ES-I3 (cell line): ENCODE results near the gene DNAH5.

Source experiments
- H3K36me3 ChIP-seq: 2 replicates; pipeline ENCODE4 v1.6.1; 2013; ENCODE audit warnings: mild to moderate bottlenecking, low read length, control low read depth, moderate library complexity; ENCODE audit not compliant: insufficient read depth
- H3K4me1 ChIP-seq: 2 replicates; pipeline ENCODE4 v1.6.1; 2013; ENCODE audit warnings: mild to moderate bottlenecking, control low read depth, low read length; ENCODE audit not compliant: insufficient read depth
- H3K9ac ChIP-seq: 2 replicates; pipeline ENCODE4 v1.6.1; 2013; ENCODE audit warnings: low read depth, mild to moderate bottlenecking, low read length, moderate library complexity
- H3K9me3 ChIP-seq: 2 replicates; pipeline ENCODE4 v1.6.1; 2013; ENCODE audit warnings: mild to moderate bottlenecking, low read length, moderate library complexity; ENCODE audit not compliant: control insufficient read depth, insufficient read depth

The DNAH5 gene

GRCh38 chr5:13749766-13750165 lies 194.7 kb downstream of the DNAH5 start:
- H3K9ac ChIP-seq, result no peak overlapping the region
- H3K4me1 ChIP-seq, result peaks cover 11% of the 10 kb centered on the region
- H3K9me3 ChIP-seq, result no peaks in the 10 kb centered on the region
- H3K36me3 ChIP-seq, result no peaks in the 10 kb centered on the region

GRCh38 chr5:13746026-13746425 lies 198.5 kb downstream of the DNAH5 start:
- H3K36me3 ChIP-seq, result no peaks in the 10 kb centered on the region
- peaks cover 11% of the 10 kb centered on the region for H3K4me1 ChIP-seq
- no peak overlapping the region for H3K9ac ChIP-seq
- no peaks in the 10 kb centered on the region for H3K9me3 ChIP-seq

GRCh38 chr5:13745508-13745907 lies 199.0 kb downstream of the DNAH5 start:
- peaks cover 11% of the 10 kb centered on the region for H3K4me1 ChIP-seq
- H3K36me3 ChIP-seq, result no peaks in the 10 kb centered on the region
- no peaks in the 10 kb centered on the region for H3K9me3 ChIP-seq
- no peak overlapping the region for H3K9ac ChIP-seq

- no peaks in the 10 kb centered on the region for H3K36me3 ChIP-seq
- no peaks in the 10 kb centered on the region for H3K9me3 ChIP-seq
- H3K4me1 ChIP-seq, result peaks cover 5% of the 10 kb centered on the region
- H3K9ac ChIP-seq, result no peak overlapping the region
These were observed 204.0 kb downstream of the DNAH5 start for GRCh38 chr5:13740471-13740870.

GRCh38 chr5:13739479-13739878 lies 205.0 kb downstream of the DNAH5 start:
- Histone ChIP-seq H3K4me1 (no peaks in the 10 kb centered on the region; the same call in 1 of the 2 replicates), H3K9me3 (no peaks in the 10 kb centered on the region), H3K36me3 (no peaks in the 10 kb centered on the region), H3K9ac (no peak overlapping the region)

GRCh38 chr5:13735691-13736090 lies 208.8 kb downstream of the DNAH5 start:
- H3K9me3 ChIP-seq, result no peaks in the 10 kb centered on the region
- no peaks in the 10 kb centered on the region; the same call in 1 of the 2 replicates for H3K4me1 ChIP-seq
- no peak overlapping the region for H3K9ac ChIP-seq
- no peaks in the 10 kb centered on the region for H3K36me3 ChIP-seq

GRCh38 chr5:13731121-13731628 lies 213.3 kb downstream of the DNAH5 start:
- no peaks in the 10 kb centered on the region for H3K4me1 ChIP-seq
- H3K36me3 ChIP-seq, result no peaks in the 10 kb centered on the region
- H3K9ac ChIP-seq, result no peak overlapping the region
- no peaks in the 10 kb centered on the region for H3K9me3 ChIP-seq

- Histone ChIP-seq H3K9me3 (no peaks in the 10 kb centered on the region), H3K4me1 (no peaks in the 10 kb centered on the region), H3K36me3 (no peaks in the 10 kb centered on the region), H3K9ac (no peak overlapping the region)
These were observed 235.6 kb downstream of the DNAH5 start for GRCh38 chr5:13708906-13709305.

GRCh38 chr5:13708432-13708831 lies 236.1 kb downstream of the DNAH5 start:
- H3K9me3 ChIP-seq, result no peaks in the 10 kb centered on the region
- no peaks in the 10 kb centered on the region for H3K4me1 ChIP-seq
- H3K9ac ChIP-seq, result no peak overlapping the region
- H3K36me3 ChIP-seq, result no peaks in the 10 kb centered on the region

- Histone ChIP-seq H3K36me3 (no peaks in the 10 kb centered on the region), H3K9me3 (no peaks in the 10 kb centered on the region), H3K9ac (no peak overlapping the region), H3K4me1 (no peaks in the 10 kb centered on the region)
These were observed 240.1 kb downstream of the DNAH5 start for GRCh38 chr5:13704396-13704795.

GRCh38 chr5:13700626-13701025 lies 243.9 kb downstream of the DNAH5 start:
- no peaks in the 10 kb centered on the region for H3K36me3 ChIP-seq
- no peaks in the 10 kb centered on the region for H3K9me3 ChIP-seq
- H3K9ac ChIP-seq, result no peak overlapping the region
- no peaks in the 10 kb centered on the region for H3K4me1 ChIP-seq

GRCh38 chr5:13698885-13699284 lies 245.6 kb downstream of the DNAH5 start:
- Histone ChIP-seq H3K9me3 (no peaks in the 10 kb centered on the region), H3K4me1 (no peaks in the 10 kb centered on the region), H3K36me3 (no peaks in the 10 kb centered on the region), H3K9ac (no peak overlapping the region)

GRCh38 chr5:13695076-13695712 lies 249.3 kb downstream of the DNAH5 start:
- no peaks in the 10 kb centered on the region for H3K9me3 ChIP-seq

GRCh38 chr5:13692172-13692571 lies 252.3 kb downstream of the DNAH5 start:
- H3K36me3 ChIP-seq, result no peaks in the 10 kb centered on the region
- no peaks in the 10 kb centered on the region for H3K4me1 ChIP-seq
- no peak overlapping the region for H3K9ac ChIP-seq
- H3K9me3 ChIP-seq, result 0 out of 2 replicates have a peak, but pooled peaks cover 3% of the 10 kb centered on the region

More at GRCh38 chr5:13695076-13695712, 249.3 kb downstream of the DNAH5 start:
- no peak overlapping the region for H3K9ac ChIP-seq
- H3K4me1 ChIP-seq, result no peaks in the 10 kb centered on the region
- no peaks in the 10 kb centered on the region for H3K36me3 ChIP-seq

- Histone ChIP-seq H3K9ac (no peak overlapping the region), H3K36me3 (no peaks in the 10 kb centered on the region), H3K9me3 (peaks cover 3% of the 10 kb centered on the region; the same call in 1 of the 2 replicates)
These were observed 268.0 kb downstream of the DNAH5 start for GRCh38 chr5:13676531-13676930.

More at GRCh38 chr5:13676531-13676930, 268.0 kb downstream of the DNAH5 start:
- H3K4me1 ChIP-seq, result no peaks in the 10 kb centered on the region
